Measurements from ENCODE around the gene SUSD4. TPM values are rescaled to one million over a fixed set of nuclear protein-coding genes. Genes with fewer than 3 reads are reported as not detected.

The SUSD4 gene
- total and polyA plus RNA-seq, 2 of the 4 experiments (the other 2 are of a cell fraction), result 1.8 to 2.7 TPM

DNA sequence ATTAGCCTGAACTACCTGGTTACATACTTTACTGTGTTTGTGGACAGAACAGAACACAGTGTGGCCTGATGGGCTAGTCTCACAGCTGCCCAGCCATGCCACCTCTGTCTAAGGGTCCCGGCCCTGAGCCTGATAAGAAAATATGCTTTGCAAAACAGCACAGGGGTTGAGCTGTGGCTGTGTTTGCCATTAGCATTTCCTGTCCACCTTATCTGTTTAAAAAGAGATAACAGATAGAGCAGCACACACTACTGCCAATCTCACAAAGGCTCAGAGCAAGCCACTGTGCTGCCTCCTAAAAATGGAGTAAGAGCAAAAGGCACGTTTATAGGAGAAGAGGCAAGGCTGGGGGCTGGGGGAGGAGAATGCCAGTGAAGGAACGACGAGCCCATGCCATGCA lies 95.0 kb downstream of the SUSD4 start:
- POLR2A ChIA-PET (ENCODE audit: unreplicated experiment), result no interaction called here
- H2AFZ ChIP-seq (replicated peaks; ENCODE audit: low read length, poor library complexity), result no peak overlapping the region

More for the DNA sequence above, 95.0 kb downstream of the SUSD4 start:
- Histone ChIP-seq H2BK120ac (ENCODE audit: low read depth, low read length) (no peak overlapping the region), H2AK5ac (ENCODE audit: low read depth, low read length) (no peak overlapping the region), H3K4me2 (ENCODE audit: low read depth, low read length) (no peak overlapping the region), H3K4me1 (ENCODE audit: control insufficient read depth, insufficient read depth, low read length) (no peaks in the 10 kb centered on the region), H3K79me1 (ENCODE audit: low read depth in 1 of 2, low read length in 2 of 2) (no peaks in the 10 kb centered on the region), H4K91ac (ENCODE audit: insufficient read depth, low read depth, low read length) (no peak overlapping the region), H2AK9ac (replicated peaks; ENCODE audit: low read depth, low read length, poor library complexity) (no peak overlapping the region), H3K56ac (ENCODE audit: extremely low read depth, insufficient read depth, low read length) (no peak overlapping the region), H3K4me3 (ENCODE audit: insufficient read depth, low read depth, low read length) (no peak overlapping the region), H3K9me3 (ENCODE audit: control insufficient read depth, insufficient read depth, low read length) (no peaks in the 10 kb centered on the region), H4K20me1 (ENCODE audit: insufficient read depth, low read length) (no peaks in the 10 kb centered on the region), H3K23ac (ENCODE audit: low read depth, low read length) (no peak overlapping the region), H4K5ac (ENCODE audit: low read depth, low read length) (no peak overlapping the region), H4K8ac (ENCODE audit: low read depth in 2 of 2, low read length in 2 of 2) (no peak overlapping the region), H3K18ac (ENCODE audit: low read depth, low read length) (no peak overlapping the region), H2BK5ac (ENCODE audit: low read depth, low read length, poor library complexity, severe bottlenecking) (no peak overlapping the region), H2BK20ac (ENCODE audit: low read depth, low read length) (no peak overlapping the region), H3K9me1 (ENCODE audit: insufficient read depth, low read length) (no peaks in the 10 kb centered on the region), H2BK15ac (ENCODE audit: low read depth, low read length) (no peak overlapping the region), H3K9ac (ENCODE audit: low read depth, low read length) (no peak overlapping the region), H3K4ac (ENCODE audit: low read depth, low read length) (no peak overlapping the region), H3K14ac (replicated peaks; ENCODE audit: low read depth, low read length) (no peak overlapping the region), H3K27ac (ENCODE audit: insufficient read depth, low read length) (no peak overlapping the region), H3K36me3 (ENCODE audit: control insufficient read depth, insufficient read depth, low read length) (no peaks in the 10 kb centered on the region), H3K27me3 (ENCODE audit: control insufficient read depth, insufficient read depth, low read length) (peaks cover 31% of the 10 kb centered on the region)
- in situ Hi-C loops (cut with MboI; ENCODE audit: low sequenced_read_pairs), result no loop called here
- TF ChIP-seq BHLHE40 (IDR thresholded peaks at IDR 0.05; ENCODE audit: low read depth, low read length), result no peak
- TF ChIP-seq RCOR1 (IDR thresholded peaks at IDR 0.05; ENCODE audit: insufficient replicate concordance, low read length), result no peak
- TF ChIP-seq, protein P1, sequence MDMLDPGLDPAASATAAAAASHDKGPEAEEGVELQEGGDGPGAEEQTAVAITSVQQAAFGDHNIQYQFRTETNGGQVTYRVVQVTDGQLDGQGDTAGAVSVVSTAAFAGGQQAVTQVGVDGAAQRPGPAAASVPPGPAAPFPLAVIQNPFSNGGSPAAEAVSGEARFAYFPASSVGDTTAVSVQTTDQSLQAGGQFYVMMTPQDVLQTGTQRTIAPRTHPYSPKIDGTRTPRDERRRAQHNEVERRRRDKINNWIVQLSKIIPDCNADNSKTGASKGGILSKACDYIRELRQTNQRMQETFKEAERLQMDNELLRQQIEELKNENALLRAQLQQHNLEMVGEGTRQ (IDR thresholded peaks at IDR 0.05; ENCODE audit: low read depth, low read length), result no peak
- TF ChIP-seq MAZ (IDR thresholded peaks at IDR 0.05; ENCODE audit: borderline replicate concordance, low read depth, low read length), result no peak
- no peak for TF ChIP-seq SMC3 (IDR thresholded peaks at IDR 0.05; ENCODE audit: low read depth, low read length)
- TF ChIP-seq MXI1 (IDR thresholded peaks at IDR 0.05; ENCODE audit: borderline replicate concordance, low read depth, low read length), result no peak
- TF ChIP-seq FOS (IDR thresholded peaks at IDR 0.05; ENCODE audit: low read depth, low read length), result no peak
- intact Hi-C loops (cut with micrococcal nuclease), result no loop called here
- CTCF ChIA-PET, result no interaction called here
- DNase-seq (no peak), ATAC-seq (ENCODE audit: low read depth) (no peak)
- dilution Hi-C loops (cut with HindIII; ENCODE audit: low sequenced_read_pairs, unreplicated experiment), result no loop called here
- BruUV-seq (replicated peaks), result no TSS peak
- no CpG with 5 or more reads among the region's 4 CpGs for WGBS, 2 experiments (ENCODE audit: extremely low coverage in 2 of 2, insufficient read length in 1 of 2)
